Activated CD4-positive, CD25-positive, alpha-beta regulatory T cell treated with anti-CD3 and anti-CD28 coated beads, Interleukin-2, amount 50 U/mL, for 72 hours (primary cell): ENCODE data around the gene GNPTG.

Experiments used
- DNase-seq: peaks from one replicate; pipeline ENCODE4 v3.0.0; 2021

The GNPTG gene

GRCh38 chr16:1401061-1401757, 49.5 kb downstream of the GNPTG start:
- DNase-seq: no peak

- no peak for DNase-seq
Measured at GRCh38 chr16:1401758-1402154, 50.0 kb downstream of the GNPTG start.

- DNase-seq: no peak
Measured at GRCh38 chr16:1403036-1403435, 51.3 kb downstream of the GNPTG start.

- no peak for DNase-seq
Measured at GRCh38 chr16:1403733-1404132, 52.0 kb downstream of the GNPTG start.

DNA sequence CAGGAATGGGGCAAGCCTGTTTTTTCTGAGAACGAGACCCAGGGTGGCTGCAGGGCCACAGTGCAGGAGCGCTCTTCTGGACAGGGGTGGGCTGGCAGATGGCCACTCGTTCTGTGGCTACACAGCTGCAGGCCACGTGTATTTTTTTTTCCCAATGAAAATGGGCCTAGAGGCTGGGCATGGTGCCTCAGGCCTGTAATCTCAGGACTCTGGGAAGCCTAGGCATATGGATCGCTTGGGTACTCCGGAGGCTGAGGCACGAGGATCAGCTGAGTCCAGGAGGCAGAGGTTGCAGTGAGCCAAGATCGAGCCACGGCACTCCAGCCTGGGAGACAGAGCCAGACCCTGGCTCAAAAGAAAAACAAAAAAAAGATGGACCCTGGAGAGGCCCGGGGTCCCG, 56.0 kb downstream of the GNPTG start:
- DNase-seq: no peak

- peak; percentile 97 for DNase-seq
Measured at GRCh38 chr16:1408171-1408837, 56.6 kb downstream of the GNPTG start.

GRCh38 chr16:1412847-1413246, 61.1 kb downstream of the GNPTG start:
- no peak for DNase-seq
